ENCODE results near the gene TM4SF18. TPM values are rescaled to one million over a fixed set of nuclear protein-coding genes. Genes with fewer than 3 reads are reported as not detected.

Gene TM4SF18
- total and polyA plus RNA-seq, 2 donors (not counting 1 experiment from before 2014, with no cell fraction given): not detected

GRCh38 chr3:149288655-149289054, 44.8 kb downstream of the TM4SF18 start:
- ATAC-seq (ENCODE audit: low read depth) (no peak), DNase-seq (no peak)
- Histone ChIP-seq H3K79me2 (ENCODE audit: control insufficient read depth, insufficient read depth, low read length) (no peaks in the 10 kb centered on the region), H3K9ac (ENCODE audit: low read length) (no peak overlapping the region), H3K27ac (ENCODE audit: low read length in 2 of 2) (no peak overlapping the region), H3K4me3 (ENCODE audit: control extremely low read depth in 1 of 5, extremely low read depth in 1 of 5, insufficient read depth in 1 of 5, low read depth in 2 of 5, low read length in 4 of 5) (no peak overlapping the region), H3K4me1 (ENCODE audit: control insufficient read depth in 2 of 2, insufficient read depth in 2 of 2, low read length in 2 of 2) (no peaks in the 10 kb centered on the region), H3K9me3 (ENCODE audit: control extremely low read depth in 1 of 3, control insufficient read depth in 2 of 3, insufficient read depth in 1 of 3, low read length in 2 of 3) (peaks cover 0 to 2% (median 0%) of the 10 kb centered on the region in 3 donors), H3K4me2 (replicated peaks; ENCODE audit: low read depth, low read length, poor library complexity, severe bottlenecking) (no peak overlapping the region), H3K27me3 (replicated peaks in 1 of 4; ENCODE audit: control extremely low read depth in 1 of 4, control insufficient read depth in 3 of 4, insufficient read depth in 4 of 4, low read length in 3 of 4) (no peaks in the 10 kb centered on the region), H4K20me1 (ENCODE audit: control insufficient read depth, insufficient read depth, low read length, poor library complexity, severe bottlenecking) (no peaks in the 10 kb centered on the region), H2AFZ (ENCODE audit: insufficient read depth, low read depth, low read length, poor library complexity, severe bottlenecking) (no peak overlapping the region), H3K36me3 (replicated peaks in 1 of 2; ENCODE audit: control extremely low read depth in 1 of 2, control insufficient read depth in 1 of 2, extremely low read depth in 1 of 2, insufficient read depth in 2 of 2, low read length in 1 of 2) (no peaks in the 10 kb centered on the region)
- Mint-ChIP-seq H3K9me3 (ENCODE audit: insufficient read depth) (no peaks in the 10 kb centered on the region), H3K4me3 (no peak overlapping the region), H3K4me1 (no peaks in the 10 kb centered on the region), H3K27me3 (no peaks in the 10 kb centered on the region), H3K27ac (no peak overlapping the region)
- ChIA-PET POLR2A (no interaction called here), CTCF (no interaction called here)
- WGBS (ENCODE audit: insufficient coverage): 83% methylated on average over 5 of the region's 5 CpGs
- TF ChIP-seq CTCF (IDR thresholded peaks at IDR 0.05): no peak
- TF ChIP-seq EZH2 (IDR thresholded peaks at IDR 0.05; ENCODE audit: borderline replicate concordance, insufficient read depth, low read depth, low read length, poor library complexity, severe bottlenecking): no peak
- intact Hi-C loops (cut with micrococcal nuclease): no loop called here

- H3K4me1 ChIP-seq (ENCODE audit: control insufficient read depth in 2 of 2, insufficient read depth in 2 of 2, low read length in 2 of 2): no peaks in the 10 kb centered on the region
- WGBS (ENCODE audit: insufficient coverage): 94% methylated on average over 18 of the region's 23 CpGs
- no peaks in the 10 kb centered on the region for H4K20me1 ChIP-seq (ENCODE audit: control insufficient read depth, insufficient read depth, low read length, poor library complexity, severe bottlenecking)
- TF ChIP-seq EZH2 (IDR thresholded peaks at IDR 0.05; ENCODE audit: borderline replicate concordance, insufficient read depth, low read depth, low read length, poor library complexity, severe bottlenecking) (no peak), CTCF (IDR thresholded peaks at IDR 0.05) (no peak)
- H3K4me2 ChIP-seq (replicated peaks; ENCODE audit: low read depth, low read length, poor library complexity, severe bottlenecking): no peak overlapping the region
- no peak overlapping the region for H3K27ac Mint-ChIP-seq
- peaks cover 1% of the 10 kb centered on the region for H3K4me1 Mint-ChIP-seq
- H2AFZ ChIP-seq (ENCODE audit: insufficient read depth, low read depth, low read length, poor library complexity, severe bottlenecking): no peak overlapping the region
- no peaks in the 10 kb centered on the region for H3K36me3 ChIP-seq (replicated peaks in 1 of 2; ENCODE audit: control extremely low read depth in 1 of 2, control insufficient read depth in 1 of 2, extremely low read depth in 1 of 2, insufficient read depth in 2 of 2, low read length in 1 of 2)
- no peaks in the 10 kb centered on the region for H3K9me3 Mint-ChIP-seq (ENCODE audit: insufficient read depth)
- no peaks in the 10 kb centered on the region for H3K27me3 Mint-ChIP-seq
- ATAC-seq (ENCODE audit: low read depth) (no peak), DNase-seq (no peak)
- H3K9ac ChIP-seq (ENCODE audit: low read length): no peak overlapping the region
- no peak overlapping the region for H3K4me3 ChIP-seq (ENCODE audit: control extremely low read depth in 1 of 5, extremely low read depth in 1 of 5, insufficient read depth in 1 of 5, low read depth in 2 of 5, low read length in 4 of 5)
- H3K4me3 Mint-ChIP-seq: no peak overlapping the region
- no peaks in the 10 kb centered on the region for H3K79me2 ChIP-seq (ENCODE audit: control insufficient read depth, insufficient read depth, low read length)
- no peaks in the 10 kb centered on the region for H3K27me3 ChIP-seq (replicated peaks in 1 of 4; ENCODE audit: control extremely low read depth in 1 of 4, control insufficient read depth in 3 of 4, insufficient read depth in 4 of 4, low read length in 3 of 4)
- H3K27ac ChIP-seq (ENCODE audit: low read length in 2 of 2): no peak overlapping the region
- peaks cover 0 to 2% (median 0%) of the 10 kb centered on the region in 3 donors for H3K9me3 ChIP-seq (ENCODE audit: control extremely low read depth in 1 of 3, control insufficient read depth in 2 of 3, insufficient read depth in 1 of 3, low read length in 2 of 3)
- ChIA-PET CTCF (no interaction called here), POLR2A (no interaction called here)
- intact Hi-C loops (cut with micrococcal nuclease): no loop called here
Measured at GRCh38 chr3:149284034-149284433, 49.4 kb downstream of the TM4SF18 start.
